Chondrocyte (in vitro differentiated cells): ENCODE results near the gene OPN1SW. TPM values are rescaled to one million over a fixed set of nuclear protein-coding genes. Genes with fewer than 3 reads are reported as not detected.

Experiments
- DNase-seq: peaks from one replicate; pipeline ENCODE4 v3.0.0; 2021; ENCODE audit warnings: mixed read lengths, low spot score
- H3K27ac Mint-ChIP-seq: one replicate; pipeline ENCODE4 v1.8.0; 2021; ENCODE audit warnings: mild to moderate bottlenecking, moderate library complexity, mixed read lengths; ENCODE audit not compliant: unreplicated experiment
- H3K27me3 Mint-ChIP-seq: 2 replicates; pipeline ENCODE4 v1.8.0; 2021; ENCODE audit warnings: low read depth, mixed read lengths
- H3K36me3 Mint-ChIP-seq: 2 replicates; pipeline ENCODE4 v1.8.0; 2021; ENCODE audit warnings: low read depth, mixed read lengths
- H3K4me1 Mint-ChIP-seq: 2 replicates; pipeline ENCODE4 v1.8.0; 2021; ENCODE audit warnings: low read depth, mild to moderate bottlenecking, mixed read lengths
- H3K4me3 Mint-ChIP-seq: one replicate; pipeline ENCODE4 v1.8.0; 2021; ENCODE audit warnings: mild to moderate bottlenecking, moderate library complexity, mixed read lengths; ENCODE audit not compliant: unreplicated experiment
- H3K9me3 Mint-ChIP-seq: 2 replicates; pipeline ENCODE4 v1.8.0; 2021; ENCODE audit warnings: low read depth, mixed read lengths
- CTCF ChIP-seq: fragments of 200-600 bp; sonication (generic); IDR thresholded peaks from 2 replicates; pipeline ENCODE4 v1.5.0; 2021; ENCODE audit warnings: antibody characterized with exemption, mild to moderate bottlenecking, moderate library complexity
- total RNA-seq: library from RNA; stranded (reverse); gene quantifications from 3 replicates; pipeline ENCODE4 v1.2.1, GENCODE V29; 2021

Gene OPN1SW
- total RNA-seq, 1 donor from 2014 or later, result not detected

GRCh38 chr7:128781126-128781525 is 5.5 kb upstream of the OPN1SW start:
- Mint-ChIP-seq H3K27me3 (no peaks in the 10 kb centered on the region), H3K9me3 (peaks cover 22% of the 10 kb centered on the region)

GRCh38 chr7:128778946-128779345 is 3.4 kb upstream of the OPN1SW start:
- H3K27me3 Mint-ChIP-seq, result no peaks in the 10 kb centered on the region
- H3K36me3 Mint-ChIP-seq, result peaks cover 15% of the 10 kb centered on the region
- H3K4me3 Mint-ChIP-seq, result no peak overlapping the region
- TF ChIP-seq CTCF, result no peak
- DNase-seq, result no peak
- H3K27ac Mint-ChIP-seq, result no peak overlapping the region
- peaks cover 20% of the 10 kb centered on the region for H3K9me3 Mint-ChIP-seq
- H3K4me1 Mint-ChIP-seq, result peaks cover 23% of the 10 kb centered on the region

More at GRCh38 chr7:128781126-128781525, 5.5 kb upstream of the OPN1SW start:
- no peak for DNase-seq
- Mint-ChIP-seq H3K27ac (no peak overlapping the region), H3K36me3 (peaks cover 6% of the 10 kb centered on the region), H3K4me3 (no peak overlapping the region), H3K4me1 (peaks cover 23% of the 10 kb centered on the region)
- no peak for TF ChIP-seq CTCF

GRCh38 chr7:128777156-128778123 is 1.8 kb upstream of the OPN1SW start:
- peak overlapping the region; percentile 83 for H3K27ac Mint-ChIP-seq
- no peak for TF ChIP-seq CTCF

GRCh38 chr7:128774921-128775320 is 673 bp downstream of the OPN1SW start:
- no peak for DNase-seq
- Mint-ChIP-seq H3K27me3 (no peaks in the 10 kb centered on the region), H3K36me3 (peaks cover 44% of the 10 kb centered on the region), H3K27ac (no peak overlapping the region), H3K9me3 (peaks cover 20% of the 10 kb centered on the region), H3K4me3 (no peak overlapping the region), H3K4me1 (peaks cover 19% of the 10 kb centered on the region)
- no peak for TF ChIP-seq CTCF

More at GRCh38 chr7:128777156-128778123, 1.8 kb upstream of the OPN1SW start:
- H3K4me3 Mint-ChIP-seq, result no peak overlapping the region
- peaks cover 20% of the 10 kb centered on the region for H3K9me3 Mint-ChIP-seq
- DNase-seq, result no peak
- peaks cover 19% of the 10 kb centered on the region for H3K4me1 Mint-ChIP-seq
- H3K27me3 Mint-ChIP-seq, result no peaks in the 10 kb centered on the region
- H3K36me3 Mint-ChIP-seq, result peaks cover 25% of the 10 kb centered on the region

- H3K4me1 Mint-ChIP-seq, result peaks cover 22% of the 10 kb centered on the region
- TF ChIP-seq CTCF, result no peak
- no peaks in the 10 kb centered on the region for H3K27me3 Mint-ChIP-seq
- H3K4me3 Mint-ChIP-seq, result no peak overlapping the region
- no peak overlapping the region for H3K27ac Mint-ChIP-seq
- peaks cover 52% of the 10 kb centered on the region for H3K36me3 Mint-ChIP-seq
- peaks cover 20% of the 10 kb centered on the region for H3K9me3 Mint-ChIP-seq
- no peak for DNase-seq
Observed at GRCh38 chr7:128774029-128774689, 1.4 kb downstream of the OPN1SW start.
